Measurements from ENCODE around the gene PRSS38. TPM values are rescaled to one million over a fixed set of nuclear protein-coding genes. Genes with fewer than 3 reads are reported as not detected.
A peak's percentile ranks its signal among the peaks of the same experiment; 100 is the strongest.

The PRSS38 gene
- total RNA-seq, 1 experiment from 2014 or later = not detected

GRCh38 chr1:227884370-227885134 lies 69.1 kb downstream of the PRSS38 start:
- H3F3A ChIP-seq (ENCODE audit: insufficient read depth, low read depth) = no peaks in the 10 kb centered on the region
- no peaks in the 10 kb centered on the region for H3K27me3 ChIP-seq (ENCODE audit: insufficient read depth, low read depth)
- H2AFZ ChIP-seq = no peak overlapping the region
- 0 out of 2 replicates have a peak, but pooled peaks cover 7% of the 10 kb centered on the region for H3K4me1 ChIP-seq (replicated peaks; ENCODE audit: insufficient read depth)
- no peaks in the 10 kb centered on the region for H4K20me1 ChIP-seq (ENCODE audit: insufficient read depth)
- ChIA-PET POLR2A (ENCODE audit: unreplicated experiment) (no interaction called here), CTCF (no interaction called here)
- TF ChIP-seq EZH2 (IDR thresholded peaks at IDR 0.05; ENCODE audit: low read depth) = no peak
- TF ChIP-seq CTCF (conservative IDR thresholded peaks at IDR 0.05) = no peak
- no peak overlapping the region for H3K4me3 ChIP-seq
- H3K9me2 ChIP-seq (ENCODE audit: insufficient read depth) = no peaks in the 10 kb centered on the region
- H3K79me2 ChIP-seq (ENCODE audit: low read depth) = no peaks in the 10 kb centered on the region
- H3K27ac ChIP-seq = no peak overlapping the region
- H3K4me2 ChIP-seq = no peak overlapping the region
- H3K36me3 ChIP-seq (ENCODE audit: low read depth) = no peaks in the 10 kb centered on the region
- no TSS peak for BruUV-seq (replicated peaks)
- H3K9me3 ChIP-seq (ENCODE audit: insufficient read depth, low read depth) = no peaks in the 10 kb centered on the region; the same call in 1 of the 2 replicates
- intact Hi-C loops (cut with micrococcal nuclease; ENCODE audit: unreplicated experiment) = loop anchor here (1.0 kb wide), 1 partner anchor 10 kb away; no protein-coding TSS in a partner anchor
- no peak for DNase-seq

GRCh38 chr1:227885135-227885647 lies 69.7 kb downstream of the PRSS38 start:
- Histone ChIP-seq H3K36me3 (ENCODE audit: low read depth) (no peaks in the 10 kb centered on the region), H3F3A (ENCODE audit: insufficient read depth, low read depth) (no peaks in the 10 kb centered on the region), H3K4me2 (peak overlapping the region; percentile 43), H2AFZ (no peak overlapping the region), H4K20me1 (ENCODE audit: insufficient read depth) (no peaks in the 10 kb centered on the region), H3K79me2 (ENCODE audit: low read depth) (no peaks in the 10 kb centered on the region), H3K27me3 (ENCODE audit: insufficient read depth, low read depth) (no peaks in the 10 kb centered on the region), H3K4me1 (replicated peaks; ENCODE audit: insufficient read depth) (0 out of 2 replicates have a peak, but pooled peaks cover 7% of the 10 kb centered on the region), H3K4me3 (no peak overlapping the region), H3K27ac (no peak overlapping the region), H3K9me2 (ENCODE audit: insufficient read depth) (no peaks in the 10 kb centered on the region), H3K9me3 (ENCODE audit: insufficient read depth, low read depth) (no peaks in the 10 kb centered on the region; the same call in 1 of the 2 replicates)
- ChIA-PET CTCF (no interaction called here), POLR2A (ENCODE audit: unreplicated experiment) (no interaction called here)
- intact Hi-C loops (cut with micrococcal nuclease; ENCODE audit: unreplicated experiment) = loop anchor here (1.0 kb wide), 1 partner anchor 9 kb away; no protein-coding TSS in a partner anchor
- TF ChIP-seq CTCF (conservative IDR thresholded peaks at IDR 0.05) (no peak), EZH2 (IDR thresholded peaks at IDR 0.05; ENCODE audit: low read depth) (no peak)
- DNase-seq = no peak
- BruUV-seq (replicated peaks) = no TSS peak

- TF ChIP-seq CTCF (conservative IDR thresholded peaks at IDR 0.05) (no peak), EZH2 (IDR thresholded peaks at IDR 0.05; ENCODE audit: low read depth) (no peak)
- H3F3A ChIP-seq (ENCODE audit: insufficient read depth, low read depth) = no peaks in the 10 kb centered on the region
- BruUV-seq (replicated peaks) = no TSS peak
- H3K4me3 ChIP-seq = no peak overlapping the region
- peak overlapping the region; percentile 43 for H3K4me2 ChIP-seq
- 0 out of 2 replicates have a peak, but pooled peaks cover 7% of the 10 kb centered on the region for H3K4me1 ChIP-seq (replicated peaks; ENCODE audit: insufficient read depth)
- POLR2A ChIA-PET (ENCODE audit: unreplicated experiment) = interaction anchor here (0.5 kb wide), 1 partner anchor 585 kb away, joined by 12 read pairs; no protein-coding TSS in a partner anchor
- no peaks in the 10 kb centered on the region for H4K20me1 ChIP-seq (ENCODE audit: insufficient read depth)
- DNase-seq = peak; percentile 67 to 86
- no peaks in the 10 kb centered on the region for H3K9me3 ChIP-seq (ENCODE audit: insufficient read depth, low read depth)
- H3K36me3 ChIP-seq (ENCODE audit: low read depth) = no peaks in the 10 kb centered on the region
- intact Hi-C loops (cut with micrococcal nuclease; ENCODE audit: unreplicated experiment) = loop anchor here (1.0 kb wide), 1 partner anchor 8 kb away; no protein-coding TSS in a partner anchor
- H3K27ac ChIP-seq = no peak overlapping the region
- no peaks in the 10 kb centered on the region for H3K79me2 ChIP-seq (ENCODE audit: low read depth)
- no peak overlapping the region for H2AFZ ChIP-seq
- H3K27me3 ChIP-seq (ENCODE audit: insufficient read depth, low read depth) = no peaks in the 10 kb centered on the region
- CTCF ChIA-PET = no interaction called here
- no peaks in the 10 kb centered on the region for H3K9me2 ChIP-seq (ENCODE audit: insufficient read depth)
Observed at GRCh38 chr1:227885648-227886502, 70.4 kb downstream of the PRSS38 start.
